Colonic mucosa (tissue), 4 donors: ENCODE data around the gene MRPS18B. TPM values are rescaled to one million over a fixed set of nuclear protein-coding genes. Genes with fewer than 3 reads are reported as not detected.
"Not testable (repeated sequence)": the region's sequence is repeated elsewhere in the genome, so short reads cannot be mapped to it uniquely, and the experiment has no call there.

Experiments used
- DNase-seq: peaks from one replicate; pipeline ENCODE4 v3.0.0-alpha.2; 2020
- H3K27ac ChIP-seq: fragments of 200-600 bp; one replicate; pipeline ENCODE4 v1.8.0; 2021
- H3K27me3 ChIP-seq: fragments of 200-600 bp; one replicate; pipeline ENCODE4 v1.8.0; 2021
- H3K36me3 ChIP-seq: fragments of 200-600 bp; one replicate; pipeline ENCODE4 v1.8.0; 2021
- H3K4me1 ChIP-seq: fragments of 200-600 bp; one replicate; pipeline ENCODE4 v1.8.0; 2021; ENCODE audit warnings: mild to moderate bottlenecking
- H3K4me3 ChIP-seq: fragments of 200-600 bp; one replicate; pipeline ENCODE4 v1.8.0; 2021
- H3K9ac ChIP-seq, 2 donors: one replicate each; pipeline ENCODE4 v1.7.0; 2013; ENCODE audit warnings: control low read depth in 2 of 2, low read depth in 2 of 2, low read length in 2 of 2
- H3K9me3 ChIP-seq: fragments of 200-600 bp; one replicate; pipeline ENCODE4 v1.8.0; 2021
- intact Hi-C: fragments of 100-400 bp; cut with DNase I; formaldehyde crosslinking; loops from one replicate; pipeline ENCODE4 v1.14.1; 2022
- total RNA-seq, 2 donors: library from RNA; stranded (reverse); fragmentation: NEBNext Ultra II Directional in 1 of 2; extraction: Animal tissue kit (Norgen Biotek cat#: 25700) in 1 of 2; gene quantifications; one replicate each; pipeline ENCODE4 v1.2.1, GENCODE V29; 2021
- TF ChIP-seq, protein P1 (sequence below): fragments of 200-600 bp; IDR thresholded peaks from one replicate; pipeline ENCODE4 v1.8.0; 2022; ENCODE audit warnings: antibody characterized with exemption, mild to moderate bottlenecking
- donor health status: healthy.
- donor health status: DM: no; HTN: no; CAD: no.
- donor health status: DM: no; HTN: no; CAD: no.

Gene MRPS18B
- total RNA-seq, 2 donors from 2014 or later = 63.6 to 70.3 TPM

DNA sequence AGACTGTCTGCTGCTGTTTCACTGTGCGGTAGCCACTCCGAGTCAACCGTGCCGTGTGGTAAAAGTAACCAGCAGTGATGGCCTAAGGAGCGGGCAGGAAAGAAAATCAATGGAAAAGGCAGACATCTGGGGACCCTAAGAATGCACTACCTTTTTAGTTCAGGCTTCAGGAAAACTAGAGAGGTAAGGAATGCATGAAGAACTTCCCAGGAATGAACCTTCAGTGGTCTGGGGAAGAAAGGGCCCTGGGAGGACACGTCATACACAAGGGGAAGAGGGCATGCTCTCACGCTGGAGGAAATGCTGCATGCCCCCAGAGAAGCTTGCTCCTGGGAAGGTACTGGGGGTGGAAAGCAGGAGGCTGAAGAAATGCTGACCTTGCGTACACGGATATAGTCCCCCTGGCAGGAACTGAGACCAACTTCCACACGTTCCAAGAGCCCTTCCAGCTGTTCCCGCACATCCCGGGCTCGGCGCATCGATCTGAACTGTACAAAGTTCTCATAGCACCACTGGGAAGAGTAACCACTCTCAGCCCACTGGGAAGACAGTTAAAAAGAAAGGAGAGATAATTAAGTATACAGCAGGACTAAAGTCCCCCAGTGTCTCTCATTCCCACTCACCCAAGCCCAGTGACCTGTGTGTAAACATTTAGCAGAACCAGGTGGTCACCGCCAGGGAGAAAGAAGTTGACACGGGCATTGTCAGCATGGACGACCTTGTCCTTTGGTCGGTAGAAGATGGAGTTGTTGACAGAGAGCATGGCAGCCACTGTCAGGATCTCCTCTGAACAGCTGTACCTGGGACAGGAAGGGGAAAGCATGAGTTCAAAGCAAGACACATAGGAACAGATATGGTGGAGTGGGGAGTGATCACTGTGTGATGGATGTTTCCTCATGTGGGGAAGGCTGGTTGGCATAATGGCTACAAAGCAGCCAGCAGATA lies 37.4 kb downstream of the MRPS18B start:
- Histone ChIP-seq H3K9ac (no peak overlapping the region), H3K4me3 (no peak overlapping the region), H3K4me1 (no peaks in the 10 kb centered on the region), H3K27me3 (no peaks in the 10 kb centered on the region), H3K36me3 (peaks cover 16% of the 10 kb centered on the region), H3K9me3 (no peaks in the 10 kb centered on the region), H3K27ac (no peak overlapping the region)
- TF ChIP-seq, protein P1, sequence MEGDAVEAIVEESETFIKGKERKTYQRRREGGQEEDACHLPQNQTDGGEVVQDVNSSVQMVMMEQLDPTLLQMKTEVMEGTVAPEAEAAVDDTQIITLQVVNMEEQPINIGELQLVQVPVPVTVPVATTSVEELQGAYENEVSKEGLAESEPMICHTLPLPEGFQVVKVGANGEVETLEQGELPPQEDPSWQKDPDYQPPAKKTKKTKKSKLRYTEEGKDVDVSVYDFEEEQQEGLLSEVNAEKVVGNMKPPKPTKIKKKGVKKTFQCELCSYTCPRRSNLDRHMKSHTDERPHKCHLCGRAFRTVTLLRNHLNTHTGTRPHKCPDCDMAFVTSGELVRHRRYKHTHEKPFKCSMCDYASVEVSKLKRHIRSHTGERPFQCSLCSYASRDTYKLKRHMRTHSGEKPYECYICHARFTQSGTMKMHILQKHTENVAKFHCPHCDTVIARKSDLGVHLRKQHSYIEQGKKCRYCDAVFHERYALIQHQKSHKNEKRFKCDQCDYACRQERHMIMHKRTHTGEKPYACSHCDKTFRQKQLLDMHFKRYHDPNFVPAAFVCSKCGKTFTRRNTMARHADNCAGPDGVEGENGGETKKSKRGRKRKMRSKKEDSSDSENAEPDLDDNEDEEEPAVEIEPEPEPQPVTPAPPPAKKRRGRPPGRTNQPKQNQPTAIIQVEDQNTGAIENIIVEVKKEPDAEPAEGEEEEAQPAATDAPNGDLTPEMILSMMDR = no peak
- no peak for DNase-seq
- intact Hi-C loops = no loop called here

DNA sequence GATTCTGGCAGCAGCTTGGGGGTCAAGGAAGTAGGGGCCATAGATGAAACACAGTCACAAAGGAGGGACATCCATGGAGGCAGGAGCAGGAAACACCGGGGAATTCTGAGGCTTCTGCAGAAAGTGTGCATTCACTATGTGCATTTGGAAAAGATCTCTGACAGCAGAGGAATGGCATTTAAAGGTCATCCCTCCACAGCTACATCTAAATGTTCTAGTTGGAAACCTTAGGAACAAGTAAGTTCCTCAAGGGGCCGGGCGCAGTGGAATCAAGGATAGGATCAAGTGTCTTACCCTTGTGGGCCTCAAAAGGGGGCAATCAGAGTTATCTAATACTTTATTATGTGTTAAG lies 38.1 kb downstream of the MRPS18B start:
- no peaks in the 10 kb centered on the region for H3K4me1 ChIP-seq
- H3K4me3 ChIP-seq = no peak overlapping the region
- TF ChIP-seq, protein P1 = no peak
- no peak overlapping the region for H3K27ac ChIP-seq
- no peaks in the 10 kb centered on the region for H3K9me3 ChIP-seq
- no peak overlapping the region for H3K9ac ChIP-seq
- H3K27me3 ChIP-seq = no peaks in the 10 kb centered on the region
- intact Hi-C loops = no loop called here
- peaks cover 16% of the 10 kb centered on the region for H3K36me3 ChIP-seq
- no peak for DNase-seq

DNA sequence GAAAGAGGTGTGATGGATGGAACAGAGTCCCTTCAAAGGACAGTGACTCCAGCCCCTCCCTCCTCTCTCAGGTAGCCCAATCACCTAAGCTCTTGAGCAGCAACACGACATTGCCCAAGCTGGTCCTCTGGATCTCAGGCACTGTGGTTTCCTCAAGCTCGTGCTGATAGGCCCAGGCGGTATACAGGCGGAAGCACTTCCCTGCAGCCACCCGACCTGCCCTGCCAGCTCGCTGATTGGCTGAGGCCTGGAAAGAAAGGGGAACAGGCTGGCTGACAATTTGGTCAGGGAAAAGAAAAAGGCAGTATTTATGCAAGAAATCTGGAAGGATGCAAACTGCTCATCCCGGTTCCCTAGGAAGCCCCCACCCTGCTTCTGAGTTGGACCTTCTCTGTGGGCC lies 38.9 kb downstream of the MRPS18B start:
- Histone ChIP-seq H3K36me3 (peaks cover 19% of the 10 kb centered on the region), H3K4me1 (no peaks in the 10 kb centered on the region), H3K27ac (no peak overlapping the region), H3K4me3 (no peak overlapping the region), H3K9ac (no peak overlapping the region), H3K27me3 (no peaks in the 10 kb centered on the region), H3K9me3 (no peaks in the 10 kb centered on the region)
- DNase-seq = no peak
- TF ChIP-seq, protein P1 = no peak
- intact Hi-C loops = no loop called here

DNA sequence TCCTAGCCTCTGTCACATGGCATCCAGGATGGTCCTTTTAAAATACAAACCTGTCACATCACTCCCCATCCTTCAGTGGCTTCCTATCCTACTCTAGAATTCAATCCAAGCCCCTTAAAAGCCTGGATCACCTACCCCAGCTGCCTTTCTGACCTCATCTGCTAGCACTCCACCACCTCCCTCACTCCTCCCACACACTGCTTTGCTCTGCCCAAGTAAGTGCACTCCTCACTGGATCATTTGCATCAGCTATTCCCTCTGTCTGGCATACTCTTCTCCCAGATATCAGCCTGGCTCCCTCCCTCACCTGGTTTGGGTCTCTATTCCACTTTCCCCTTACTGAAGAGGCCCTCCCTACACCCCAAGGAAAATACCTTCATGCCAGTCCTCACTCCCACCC lies 39.8 kb downstream of the MRPS18B start:
- TF ChIP-seq, protein P1 = no peak

DNA sequence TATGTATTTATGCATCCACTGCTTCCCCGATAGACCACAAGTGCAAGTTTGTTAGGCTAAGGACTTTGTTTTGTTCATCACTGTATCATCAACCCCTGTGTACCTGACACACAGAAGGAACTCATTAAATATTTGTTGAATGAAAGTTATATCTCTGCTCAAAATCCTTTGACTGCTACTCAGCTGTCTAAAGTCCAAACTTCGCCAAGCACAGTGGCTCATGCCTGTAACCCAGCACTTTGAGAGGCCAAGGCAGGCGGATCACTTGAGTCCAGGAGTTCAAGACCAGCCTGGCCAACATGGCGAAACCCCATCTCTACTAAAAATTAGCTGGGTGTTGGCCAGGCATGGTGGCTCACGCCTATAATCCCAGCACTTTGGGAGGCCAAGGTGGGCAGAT lies 40.3 kb downstream of the MRPS18B start:
- H3K9me3 ChIP-seq, H3K4me3 ChIP-seq, H3K4me1 ChIP-seq, H3K27me3 ChIP-seq, H3K9ac ChIP-seq, DNase-seq, intact Hi-C loops, H3K27ac ChIP-seq: not testable (repeated sequence)
- peaks cover 24% of the 10 kb centered on the region for H3K36me3 ChIP-seq

More for the DNA sequence above, 39.8 kb downstream of the MRPS18B start:
- H3K4me1 ChIP-seq = no peaks in the 10 kb centered on the region
- H3K9ac ChIP-seq = no peak overlapping the region
- no peaks in the 10 kb centered on the region for H3K27me3 ChIP-seq
- no peak overlapping the region for H3K4me3 ChIP-seq
- peaks cover 24% of the 10 kb centered on the region for H3K36me3 ChIP-seq
- no peak for DNase-seq
- intact Hi-C loops = no loop called here
- no peak overlapping the region for H3K27ac ChIP-seq
- no peaks in the 10 kb centered on the region for H3K9me3 ChIP-seq
